Left renal pelvis (tissue), 4 donors: ENCODE measurements around the gene C9orf78. TPM values are rescaled to one million over a fixed set of nuclear protein-coding genes. Genes with fewer than 3 reads are reported as not detected.

Experiments used
- DNase-seq, 4 donors: peaks; one replicate each; pipeline ENCODE4 v3.0.0-alpha.2; 2013; ENCODE audit warnings: low read depth in 4 of 4, low spot score in 3 of 4
- polyA plus RNA-seq, 4 donors: library from polyadenylated mRNA; unstranded; fragments of 120-200 nt; gene quantifications; one replicate each; pipeline ENCODE4 v1.2.1, GENCODE V29; 2013; ENCODE audit not compliant: insufficient read length in 4 of 4

Gene C9orf78
- polyA plus RNA-seq, 4 donors = 64.7 to 86.9 (median 73.8) TPM

DNA sequence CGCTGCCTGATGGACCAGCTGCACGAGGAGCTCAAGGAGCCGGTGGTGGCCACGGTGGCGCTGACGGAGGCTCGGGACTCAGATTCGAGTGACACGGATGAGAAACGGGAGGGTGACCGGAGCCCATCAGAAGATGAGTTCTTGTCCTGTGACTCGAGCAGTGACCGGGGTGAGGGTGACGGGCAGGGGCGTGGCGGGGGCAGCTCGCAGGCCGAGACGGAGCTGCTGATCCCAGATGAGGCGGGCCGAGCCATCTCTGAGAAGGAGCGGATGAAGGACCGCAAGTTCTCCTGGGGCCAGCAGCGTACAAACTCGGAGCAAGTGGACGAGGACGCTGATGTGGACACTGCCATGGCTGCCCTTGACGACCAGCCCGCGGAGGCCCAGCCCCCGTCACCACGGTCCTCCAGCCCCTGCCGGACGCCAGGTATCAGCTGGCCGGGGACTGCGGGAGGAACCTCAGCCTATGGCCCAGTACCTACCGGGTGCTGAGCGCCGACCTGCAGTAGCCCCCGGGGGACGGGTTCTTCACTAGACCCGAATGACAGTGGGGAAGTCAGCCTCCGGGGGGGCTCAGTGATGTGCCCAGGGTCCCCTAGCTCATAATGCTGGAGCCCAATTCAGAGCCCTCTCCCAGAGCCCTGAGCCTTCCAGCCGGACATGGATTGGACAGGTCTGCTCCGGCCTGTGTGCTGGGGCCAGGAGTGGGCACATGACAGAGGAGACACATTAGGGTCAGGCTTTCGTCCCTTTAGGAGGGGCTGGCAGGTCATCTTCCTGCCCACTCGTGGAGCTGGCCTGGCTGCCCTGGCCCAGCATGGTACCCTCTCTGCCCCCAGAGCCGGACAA is 33.2 kb upstream of the C9orf78 start:
- DNase-seq = no peak

DNA sequence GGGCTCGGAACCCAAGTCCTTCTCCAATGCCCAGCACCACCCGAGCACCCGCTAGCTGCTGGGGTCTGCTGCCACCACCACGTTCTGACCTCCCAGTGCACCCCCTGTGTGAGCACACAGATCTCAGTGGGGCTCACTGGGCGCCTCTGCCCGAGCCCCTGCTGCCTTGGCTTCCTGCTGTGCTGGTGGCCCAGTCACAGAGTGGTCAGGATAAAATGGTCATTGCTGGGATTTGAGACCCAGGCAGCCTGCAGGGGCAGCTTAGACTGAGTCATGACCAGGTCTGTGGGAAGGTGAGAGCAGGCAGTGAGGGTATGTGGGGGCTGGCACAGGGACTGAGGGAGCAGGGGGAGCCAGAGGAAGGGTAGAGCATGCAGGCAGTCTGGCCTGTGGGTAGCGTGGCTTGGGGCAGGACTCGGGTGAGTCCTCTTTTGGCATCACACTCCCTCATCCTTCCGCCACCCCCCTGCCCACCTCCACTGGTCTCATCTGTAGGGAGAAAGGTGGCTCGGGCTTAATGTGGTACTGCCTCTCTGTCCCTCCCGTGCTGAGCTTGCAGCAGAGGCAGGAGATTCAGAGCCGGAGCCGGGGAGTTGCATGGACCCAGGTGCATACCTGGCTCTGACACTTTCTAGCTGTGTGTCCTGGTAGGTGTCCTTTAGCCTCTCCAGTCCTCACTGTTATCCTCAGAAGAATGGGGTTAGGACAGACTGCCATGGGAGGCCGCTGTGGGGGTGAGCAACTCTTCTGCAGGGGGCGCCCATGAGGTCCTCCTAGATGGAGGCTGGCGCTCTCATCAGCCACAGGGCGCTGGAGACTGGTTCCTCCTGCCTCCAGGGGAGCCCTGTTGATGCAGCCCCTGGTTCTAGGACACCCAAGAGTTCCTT is 32.3 kb upstream of the C9orf78 start:
- DNase-seq = no peak

- DNase-seq = no peak
Measured at GRCh38 chr9:129866394-129867135, 31.5 kb upstream of the C9orf78 start.

DNA sequence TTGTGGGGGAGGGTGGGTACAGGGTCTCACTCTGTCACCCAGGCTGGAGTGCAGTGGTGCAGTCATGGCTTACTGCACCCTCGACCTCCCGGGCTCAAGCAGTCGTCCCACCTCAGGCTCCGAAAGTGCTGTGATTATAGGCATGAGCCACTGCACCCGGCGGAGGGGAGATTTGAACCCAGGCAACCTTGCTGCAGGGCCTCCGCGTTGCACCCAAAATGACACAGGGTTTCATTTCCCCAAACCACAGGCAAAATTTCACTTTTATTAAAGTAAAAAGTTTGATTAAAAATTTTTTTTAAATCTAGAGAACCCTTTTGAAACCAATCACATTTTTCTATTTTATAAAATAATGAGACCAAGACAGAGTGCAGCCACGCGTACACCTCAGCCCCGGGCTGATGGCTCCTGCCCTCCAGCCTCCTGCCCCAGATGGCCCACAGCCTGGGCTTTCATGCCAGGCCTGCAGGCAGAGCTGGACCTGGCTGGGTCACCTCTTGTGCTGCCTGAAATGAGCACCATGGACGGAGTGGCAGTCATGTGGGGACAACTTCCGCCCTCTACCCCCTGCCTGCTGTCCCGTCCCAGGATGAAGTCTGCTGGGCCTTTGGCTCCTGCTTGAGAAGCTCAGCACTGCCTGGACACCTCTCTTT is 30.7 kb upstream of the C9orf78 start:
- no peak for DNase-seq

DNA sequence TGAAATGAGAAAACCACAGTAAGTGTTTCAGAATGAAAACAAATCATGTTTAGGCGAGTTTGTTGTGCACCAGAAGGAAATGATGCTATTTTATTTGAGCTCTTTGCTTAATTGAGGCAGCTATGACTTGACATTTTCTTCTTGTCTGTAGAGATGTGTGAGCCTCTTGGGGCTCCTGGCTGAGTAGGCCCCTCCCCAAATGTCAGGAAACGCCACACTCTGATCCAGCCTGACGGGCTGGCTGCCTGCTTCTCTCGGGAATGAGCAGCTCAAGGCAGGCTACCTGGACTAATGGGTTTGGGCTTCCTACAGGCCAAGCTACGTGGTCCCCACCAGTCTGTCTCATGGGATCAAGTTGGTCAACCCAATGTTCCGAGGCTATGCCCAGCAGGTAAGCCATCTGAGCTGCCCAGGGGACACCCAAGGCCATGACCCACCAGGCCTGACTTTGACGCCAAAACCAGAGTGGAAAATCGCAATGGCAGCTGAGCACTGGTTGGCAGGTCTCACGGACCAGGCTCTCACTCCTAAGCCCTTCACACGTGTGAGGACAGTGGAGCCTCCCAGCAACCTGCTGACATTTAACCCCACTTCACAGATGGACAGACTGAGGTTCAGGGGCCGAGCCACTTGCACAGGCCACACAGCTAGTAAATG is 30.0 kb upstream of the C9orf78 start:
- no peak for DNase-seq

DNA sequence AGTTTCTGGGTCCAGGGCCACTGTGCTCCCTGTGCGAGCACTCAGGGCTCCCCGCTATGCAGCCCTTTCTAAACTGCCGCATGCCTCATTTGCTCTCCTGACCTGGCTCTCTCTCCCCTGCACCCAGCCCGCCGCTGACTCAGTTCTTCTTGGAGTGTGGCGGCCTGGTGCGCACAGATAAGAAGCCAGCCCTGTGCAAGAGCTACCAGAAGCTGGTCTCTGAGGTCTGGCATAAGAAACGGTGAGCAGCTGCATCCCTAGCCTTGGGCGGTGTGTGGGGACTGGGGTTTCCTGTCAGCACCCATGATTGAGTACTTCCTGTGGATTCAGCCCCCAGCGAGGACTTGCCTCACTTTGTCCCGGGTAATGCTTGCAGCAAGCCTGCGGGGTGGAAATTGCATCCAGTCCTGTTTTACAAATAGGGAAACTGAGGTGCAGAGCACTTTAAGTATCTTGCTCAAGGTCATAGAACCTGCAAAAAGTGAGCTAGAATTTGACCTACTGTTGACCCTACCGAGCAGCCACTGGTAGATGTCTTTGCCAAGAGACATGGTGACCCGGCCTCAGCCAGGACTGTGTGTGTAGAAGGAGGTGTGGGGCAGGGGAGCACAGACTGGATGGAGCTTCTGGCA is 28.1 kb upstream of the C9orf78 start:
- no peak for DNase-seq

DNA sequence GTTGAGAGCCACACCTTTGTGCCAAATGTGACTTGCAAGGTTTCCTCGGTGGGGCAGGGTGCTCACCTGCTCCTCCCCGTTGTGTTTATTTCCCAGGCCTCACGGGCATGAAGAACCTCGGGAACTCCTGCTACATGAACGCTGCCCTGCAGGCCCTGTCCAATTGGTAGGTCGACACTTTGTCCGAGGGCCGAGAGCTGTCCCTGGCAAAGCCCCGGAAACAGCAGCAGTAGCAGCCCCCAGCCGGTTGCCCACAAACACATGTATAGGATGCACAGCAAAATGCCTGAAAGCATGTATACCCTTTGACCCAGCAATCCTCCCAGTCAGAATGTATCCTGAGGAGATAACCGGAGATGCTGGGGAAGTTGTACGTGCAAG is 26.4 kb upstream of the C9orf78 start:
- DNase-seq = no peak

DNA sequence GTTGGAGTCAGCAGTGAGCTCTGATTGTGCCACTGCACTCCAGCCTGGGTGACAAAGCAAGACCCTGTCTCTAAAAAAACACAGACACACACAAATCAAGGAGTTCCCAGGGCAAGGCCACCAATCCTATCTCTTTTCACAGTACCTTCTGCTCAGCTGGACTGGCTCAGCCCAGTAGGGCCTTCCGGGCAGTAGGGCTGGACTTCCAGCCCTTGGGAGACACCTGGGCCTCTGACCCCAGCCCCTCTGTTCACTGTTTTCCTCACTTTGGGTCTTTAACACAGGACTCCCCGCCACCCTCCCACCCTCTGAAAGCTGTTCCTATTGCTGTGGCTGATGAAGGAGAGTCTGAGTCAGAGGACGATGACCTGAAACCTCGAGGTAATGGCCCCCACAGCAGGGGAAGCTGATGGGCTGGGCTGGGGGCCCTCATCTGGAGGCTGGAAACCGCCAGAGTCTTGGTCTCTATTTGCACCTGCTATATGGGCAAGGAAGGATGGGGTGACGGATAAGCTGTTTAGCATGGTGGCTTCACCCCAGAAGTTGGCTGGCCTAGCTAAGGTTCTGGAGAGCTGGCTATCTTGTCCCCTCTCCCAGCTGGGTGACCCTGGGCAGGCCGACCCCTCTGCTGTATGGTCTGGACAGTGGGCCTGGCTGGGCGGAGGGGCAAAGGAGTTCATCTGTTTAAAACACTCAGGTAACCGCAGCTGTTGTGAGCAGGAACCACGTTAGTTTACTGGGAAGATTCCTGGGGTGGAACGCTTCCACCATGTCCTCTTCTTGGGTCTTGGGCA is 25.8 kb upstream of the C9orf78 start:
- DNase-seq = no peak

DNA sequence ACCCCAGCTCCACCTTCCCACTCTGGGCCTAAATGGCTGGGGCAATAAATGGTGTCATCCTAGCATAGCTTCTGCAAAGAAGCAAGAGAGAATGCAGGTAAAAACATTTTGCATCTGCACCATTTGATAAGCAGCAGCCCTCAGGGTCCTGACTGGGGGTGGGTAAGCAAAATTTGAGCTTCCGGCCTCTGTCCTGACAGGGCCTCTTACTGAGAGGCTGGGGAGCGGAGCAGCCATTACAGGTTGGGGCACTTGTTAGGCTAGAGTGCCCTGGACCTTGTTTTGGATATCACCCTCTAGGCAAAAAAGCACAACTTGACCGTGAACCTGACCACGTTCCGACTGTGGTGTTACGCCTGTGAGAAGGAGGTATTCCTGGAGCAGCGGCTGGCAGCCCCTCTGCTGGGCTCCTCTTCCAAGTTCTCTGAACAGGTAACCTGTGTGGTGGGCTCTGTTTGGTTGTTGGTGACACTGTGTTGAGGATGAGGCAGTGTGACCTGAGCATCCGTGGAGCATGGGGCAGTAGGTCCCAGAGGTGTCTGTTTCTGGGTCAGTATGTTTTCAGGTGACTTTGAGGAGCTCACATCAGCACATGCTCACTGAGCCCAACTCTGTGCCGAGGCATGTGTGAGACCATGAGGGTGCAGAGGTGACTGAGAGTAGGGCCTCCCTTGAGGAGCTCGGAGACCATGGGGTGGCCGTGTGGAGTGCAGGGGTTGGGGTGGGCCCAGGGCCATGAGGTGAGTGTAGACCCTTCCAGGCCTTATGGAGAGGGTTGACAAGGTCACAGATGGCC is 23.3 kb upstream of the C9orf78 start:
- DNase-seq = no peak

DNA sequence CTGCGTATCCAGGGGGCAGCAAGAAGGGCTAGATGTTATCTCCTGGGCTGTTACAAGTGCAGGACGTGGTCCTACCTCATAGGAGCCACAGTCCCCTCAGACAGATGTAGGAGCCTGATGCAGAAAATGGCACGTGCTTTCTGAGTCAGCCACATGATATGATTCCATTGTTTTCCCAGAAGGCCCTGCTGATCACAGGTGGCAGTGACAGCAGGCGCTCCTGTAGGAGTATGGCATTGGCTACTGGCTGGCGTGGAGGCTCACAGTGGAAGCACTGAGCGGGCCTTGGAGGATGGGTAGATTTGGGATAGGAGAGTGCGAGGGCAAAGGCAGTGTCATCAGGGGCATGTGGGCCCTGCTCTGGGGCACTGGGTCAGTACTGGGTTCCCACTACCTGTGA is 22.1 kb upstream of the C9orf78 start:
- no peak for DNase-seq

DNA sequence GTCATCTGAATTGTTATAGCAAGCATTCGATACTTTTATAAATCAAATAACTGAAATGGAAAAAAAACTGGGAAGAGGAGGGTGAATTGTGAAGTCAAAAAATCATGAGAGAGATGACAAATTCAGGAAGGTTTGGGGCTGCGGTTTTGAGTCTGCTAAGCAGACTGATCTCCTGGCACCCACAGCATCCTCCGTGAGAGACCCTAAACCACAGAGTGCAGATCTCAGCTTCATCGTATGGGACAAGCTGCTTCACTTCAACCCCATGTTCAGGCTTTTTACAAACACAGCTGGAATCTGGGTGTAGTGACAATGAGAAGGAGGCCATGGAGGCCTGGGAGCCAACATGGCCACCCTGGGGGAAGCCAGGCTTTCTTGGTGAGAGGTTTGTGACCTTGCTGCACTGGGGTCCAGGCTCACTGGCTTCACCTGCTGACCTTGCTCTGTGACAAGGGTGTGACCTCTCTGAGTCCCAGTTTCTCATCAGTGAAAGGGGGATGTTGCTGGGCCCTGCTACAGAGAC is 19.6 kb upstream of the C9orf78 start:
- DNase-seq = no peak

DNA sequence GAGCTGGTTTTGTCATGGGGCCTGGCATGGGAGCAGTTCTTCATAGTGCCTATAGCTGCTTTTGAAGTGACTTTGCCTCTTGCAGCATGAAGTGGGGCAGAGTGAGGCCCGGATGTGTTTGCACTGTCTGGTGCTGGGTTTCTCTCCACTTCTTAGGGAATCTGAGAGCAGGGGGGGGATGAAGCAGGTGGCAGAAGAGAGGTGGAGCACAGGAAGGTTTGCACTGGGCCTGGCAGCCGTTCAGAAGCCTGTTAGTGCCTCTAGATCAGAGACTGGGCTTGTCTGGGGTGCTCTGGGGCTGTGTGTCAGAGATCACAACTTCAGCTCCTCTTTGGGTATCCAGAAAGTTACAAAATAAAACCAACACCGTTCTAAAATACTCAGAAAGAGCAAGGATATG is 18.5 kb upstream of the C9orf78 start:
- no peak for DNase-seq

DNA sequence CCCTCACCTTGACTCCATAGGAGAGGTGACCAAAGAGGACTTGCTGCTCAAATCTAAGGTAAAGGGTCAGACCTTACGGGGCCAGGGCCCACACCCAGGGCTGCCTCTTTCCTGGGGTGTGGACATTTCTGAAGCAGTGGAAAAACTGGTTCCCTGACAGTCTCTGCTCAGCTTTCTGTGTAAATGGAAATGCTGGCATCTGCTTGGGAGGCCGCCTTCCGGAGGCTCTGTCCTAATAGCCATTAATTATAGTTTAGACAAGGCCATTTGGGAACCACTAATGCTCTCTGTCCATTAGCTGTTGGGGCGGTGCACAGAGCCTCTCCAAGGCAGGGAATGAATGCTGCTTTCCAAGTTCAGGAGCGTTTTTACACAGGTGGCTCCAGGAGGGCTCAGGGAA is 17.5 kb upstream of the C9orf78 start:
- no peak for DNase-seq

GRCh38 chr9:129851821-129852220 is 16.7 kb upstream of the C9orf78 start:
- DNase-seq = no peak

GRCh38 chr9:129850821-129851550 is 15.9 kb upstream of the C9orf78 start:
- no peak for DNase-seq

- no peak for DNase-seq
Measured at GRCh38 chr9:129849901-129850300, 14.8 kb upstream of the C9orf78 start.
